GM20431 (cell line): ENCODE results near the gene TENT5C.

Experiments
- in situ Hi-C: fragments of 300-500 bp; cut with MseI, MboI; formaldehyde crosslinking; loops from one replicate; pipeline ENCODE4 v1.15.0; 2020; ENCODE audit warnings: low sequenced_read_pairs; ENCODE audit not compliant: unreplicated experiment

Gene TENT5C

DNA sequence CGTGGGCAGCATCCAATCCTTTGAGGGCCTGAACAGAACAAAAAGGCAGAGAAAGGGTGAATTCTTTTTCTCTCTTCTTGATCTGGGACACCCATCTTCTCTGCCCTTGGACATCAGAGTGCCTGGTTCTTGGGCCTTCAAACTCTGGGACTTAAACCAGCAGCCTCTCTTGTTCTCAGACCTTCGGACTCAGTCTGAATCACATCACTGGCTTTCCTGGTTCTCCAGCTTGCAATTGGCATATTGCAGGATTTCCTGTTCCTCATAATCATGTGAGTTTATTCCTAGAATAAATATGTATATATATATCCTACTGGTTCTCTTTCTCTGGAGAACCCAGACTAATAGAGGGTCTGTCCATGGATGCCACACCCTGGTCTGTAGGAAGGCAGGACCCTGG lies 16.3 kb upstream of the TENT5C start:
- in situ Hi-C loops: no loop called here

- in situ Hi-C loops: no loop called here
Observed at GRCh38 chr1:117590273-117590925, 15.4 kb upstream of the TENT5C start.

- in situ Hi-C loops: no loop called here
Observed at GRCh38 chr1:117591252-117591651, 14.6 kb upstream of the TENT5C start.

DNA sequence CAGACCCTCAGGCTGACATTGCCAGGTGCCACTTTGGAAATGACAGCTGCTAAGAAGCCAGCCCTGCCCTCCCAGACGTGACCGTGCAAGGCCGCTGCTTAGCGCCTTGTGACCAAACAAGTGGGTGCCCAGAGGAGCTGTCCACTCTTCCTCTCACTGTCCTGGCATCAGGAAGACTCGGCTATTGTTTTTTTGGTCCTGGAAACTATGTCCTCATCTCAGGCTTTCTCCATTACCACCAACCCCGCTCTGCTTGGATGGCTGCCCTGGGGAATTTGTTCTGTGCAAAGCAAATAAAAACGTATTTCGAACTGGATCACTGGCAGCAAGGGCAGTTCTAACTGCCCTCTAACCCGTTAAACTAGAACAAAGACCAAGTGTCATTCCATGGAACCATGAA lies 13.7 kb upstream of the TENT5C start:
- in situ Hi-C loops: no loop called here

GRCh38 chr1:117594261-117594990 lies 11.4 kb upstream of the TENT5C start:
- in situ Hi-C loops: no loop called here

GRCh38 chr1:117596023-117596720 lies 9.7 kb upstream of the TENT5C start:
- in situ Hi-C loops: no loop called here

DNA sequence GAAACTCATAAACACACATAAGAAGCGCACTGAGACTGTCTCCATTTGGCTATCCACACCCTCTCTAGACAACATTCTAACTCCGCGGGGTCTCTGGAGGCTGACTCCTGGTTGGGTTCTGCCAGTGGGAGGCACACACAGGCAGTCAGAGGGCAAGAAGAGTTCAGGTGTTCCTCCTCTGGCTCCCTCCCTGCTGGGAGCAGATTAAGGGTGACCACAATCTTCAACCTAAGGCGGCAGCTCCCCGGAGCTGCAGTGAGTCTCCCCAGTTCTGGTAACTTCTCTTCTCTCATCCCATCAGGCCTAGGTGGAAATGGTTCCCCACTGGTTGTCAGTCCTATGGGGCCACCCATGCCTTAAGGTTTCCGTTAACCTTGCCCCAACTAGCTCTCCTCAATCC lies 7.4 kb upstream of the TENT5C start:
- in situ Hi-C loops: no loop called here

GRCh38 chr1:117599286-117600221 lies 6.3 kb upstream of the TENT5C start:
- in situ Hi-C loops: no loop called here

- in situ Hi-C loops: no loop called here
Observed at GRCh38 chr1:117600325-117600943, 5.4 kb upstream of the TENT5C start.

DNA sequence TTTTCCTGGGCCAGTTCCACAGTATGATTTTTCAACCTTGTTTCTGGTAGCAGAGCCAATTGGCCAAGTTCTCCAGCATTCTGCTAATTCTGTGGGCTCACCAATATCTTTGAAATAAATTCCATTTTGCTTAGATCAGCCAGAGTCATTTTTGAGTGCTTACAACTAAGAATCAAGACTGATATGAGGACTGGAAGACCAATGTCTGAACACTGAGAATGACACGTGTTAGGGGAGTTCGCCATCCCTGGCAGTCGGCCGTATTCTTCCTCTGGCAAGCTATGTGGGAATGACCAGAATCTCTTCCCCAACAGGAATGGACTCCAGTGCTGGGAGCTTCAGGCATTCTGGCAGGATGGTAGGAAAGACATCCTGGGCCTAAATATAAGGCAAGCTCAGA lies 4.9 kb upstream of the TENT5C start:
- in situ Hi-C loops: no loop called here

GRCh38 chr1:117602862-117603261 lies 3.0 kb upstream of the TENT5C start:
- in situ Hi-C loops: no loop called here

GRCh38 chr1:117605164-117605773 lies 579 bp upstream of the TENT5C start:
- in situ Hi-C loops: no loop called here

- in situ Hi-C loops: no loop called here
Observed at GRCh38 chr1:117606649-117607430, 992 bp downstream of the TENT5C start.

- in situ Hi-C loops: no loop called here
Observed at GRCh38 chr1:117607471-117607870, 1.6 kb downstream of the TENT5C start.

- in situ Hi-C loops: no loop called here
Observed at GRCh38 chr1:117608115-117608615, 2.3 kb downstream of the TENT5C start.

DNA sequence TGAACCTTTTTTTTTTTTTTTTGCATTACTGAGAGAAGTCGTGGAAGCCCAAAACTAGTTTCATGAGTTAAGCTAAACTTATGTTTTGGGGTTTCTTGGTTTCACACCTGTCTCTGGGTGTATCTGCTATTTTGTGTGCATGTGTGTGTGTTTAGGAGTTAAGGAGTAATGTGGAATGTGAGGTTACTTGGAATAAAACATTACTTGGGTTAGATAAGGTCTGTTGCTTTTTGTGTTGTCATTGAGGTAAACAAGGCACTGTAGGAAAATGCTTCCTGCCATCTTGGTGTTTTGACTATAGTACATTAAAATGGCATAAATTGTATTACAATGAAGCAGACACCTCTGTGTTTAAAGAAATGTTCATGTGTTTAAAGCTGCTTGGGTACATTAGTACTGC lies 2.9 kb downstream of the TENT5C start:
- in situ Hi-C loops: no loop called here

DNA sequence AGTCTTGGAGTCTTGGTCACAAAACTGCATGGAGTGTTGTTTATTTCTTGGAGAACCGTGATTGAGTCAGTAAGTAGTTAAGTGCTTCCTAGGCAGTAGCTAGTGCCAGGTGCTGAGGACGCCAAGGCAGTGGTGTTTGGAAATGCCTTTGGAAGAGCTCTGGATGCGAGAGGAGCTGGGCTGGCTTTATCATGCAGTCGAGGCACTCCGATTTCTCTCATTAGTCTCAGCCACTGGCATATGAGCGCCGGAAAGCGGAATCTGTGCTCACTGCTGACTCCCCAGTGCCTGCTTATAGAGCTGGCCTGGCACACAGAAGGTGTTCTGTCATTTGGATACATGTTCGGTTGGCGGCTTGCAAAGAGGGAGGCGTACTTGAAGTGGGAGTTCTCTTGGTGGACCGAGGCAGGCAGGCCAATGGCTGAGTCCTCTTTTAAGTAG lies 3.6 kb downstream of the TENT5C start:
- in situ Hi-C loops: no loop called here

DNA sequence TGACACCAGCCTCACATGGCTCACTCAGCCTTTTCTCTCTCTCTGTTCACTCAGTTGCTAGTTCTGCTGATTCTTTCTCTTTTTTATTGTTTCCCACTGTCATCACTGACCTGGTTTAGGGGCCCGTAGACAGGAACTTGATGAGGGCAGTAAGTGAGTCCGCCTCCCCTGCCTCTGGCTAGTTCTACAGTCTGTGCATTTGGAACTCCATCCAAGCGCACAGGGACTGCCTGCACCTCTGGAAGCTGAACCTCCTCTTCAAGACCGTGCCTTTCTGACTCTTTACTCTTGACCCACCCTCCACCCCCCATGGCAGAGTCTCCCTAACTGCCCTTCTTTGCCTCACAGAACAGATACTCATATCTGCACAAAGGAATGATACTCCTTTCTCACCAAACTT lies 4.2 kb downstream of the TENT5C start:
- in situ Hi-C loops: no loop called here
